KBM-7 (cell line): ENCODE results near the gene CR2.
"Not testable (repeated sequence)": the region's sequence is repeated elsewhere in the genome, so short reads cannot be mapped to it uniquely, and the experiment has no call there.

ENCODE experiments used
- DNase-seq: peaks from one replicate; pipeline ENCODE4 v3.0.0-alpha.2; 2015
- in situ Hi-C: fragments of 300-500 bp; cut with MboI; formaldehyde crosslinking; loops from 2 replicates; pipeline ENCODE4 v1.14.3; 2020; ENCODE audit warnings: low sequenced_read_pairs, low pct_unique_long_range_greater_than_20kb, mixed read lengths

Gene CR2

GRCh38 chr1:207436746-207437145 is 17.4 kb upstream of the CR2 start:
- DNase-seq, in situ Hi-C loops: not testable (repeated sequence)

- DNase-seq: no peak
- in situ Hi-C loops: no loop called here
Measured at GRCh38 chr1:207440626-207441025, 13.5 kb upstream of the CR2 start.

GRCh38 chr1:207444514-207445217 is 9.5 kb upstream of the CR2 start:
- in situ Hi-C loops: no loop called here
- DNase-seq: no peak

- in situ Hi-C loops: no loop called here
- no peak for DNase-seq
Measured at GRCh38 chr1:207453710-207454045, 450 bp upstream of the CR2 start.

- DNase-seq: no peak
- in situ Hi-C loops: no loop called here
Measured at GRCh38 chr1:207455183-207455754, 1.1 kb downstream of the CR2 start.

GRCh38 chr1:207458414-207458813 is 4.3 kb downstream of the CR2 start:
- in situ Hi-C loops: no loop called here

GRCh38 chr1:207459008-207459407 is 4.9 kb downstream of the CR2 start:
- in situ Hi-C loops: no loop called here

More at GRCh38 chr1:207458414-207458813, 4.3 kb downstream of the CR2 start:
- DNase-seq: no peak

GRCh38 chr1:207461649-207462048 is 7.5 kb downstream of the CR2 start:
- no peak for DNase-seq
- in situ Hi-C loops: no loop called here

More at GRCh38 chr1:207459008-207459407, 4.9 kb downstream of the CR2 start:
- no peak for DNase-seq

GRCh38 chr1:207462535-207462934 is 8.4 kb downstream of the CR2 start:
- in situ Hi-C loops: no loop called here

GRCh38 chr1:207463021-207463420 is 8.9 kb downstream of the CR2 start:
- no peak for DNase-seq
- in situ Hi-C loops: no loop called here

More at GRCh38 chr1:207462535-207462934, 8.4 kb downstream of the CR2 start:
- DNase-seq: no peak

- in situ Hi-C loops: no loop called here
- DNase-seq: no peak
Measured at GRCh38 chr1:207463571-207463970, 9.4 kb downstream of the CR2 start.

GRCh38 chr1:207470927-207471326 is 16.8 kb downstream of the CR2 start:
- in situ Hi-C loops: no loop called here
- no peak for DNase-seq

GRCh38 chr1:207474210-207474609 is 20.1 kb downstream of the CR2 start:
- in situ Hi-C loops: no loop called here
- DNase-seq: no peak

GRCh38 chr1:207486198-207486597 is 32.1 kb downstream of the CR2 start:
- in situ Hi-C loops: no loop called here
- no peak for DNase-seq

GRCh38 chr1:207487636-207488035 is 33.5 kb downstream of the CR2 start:
- DNase-seq: no peak
- in situ Hi-C loops: no loop called here

- in situ Hi-C loops: no loop called here
- no peak for DNase-seq
Measured at GRCh38 chr1:207493212-207493611, 39.1 kb downstream of the CR2 start.

GRCh38 chr1:207494171-207494570 is 40.0 kb downstream of the CR2 start:
- in situ Hi-C loops: no loop called here
- DNase-seq: no peak

GRCh38 chr1:207495281-207495680 is 41.2 kb downstream of the CR2 start:
- in situ Hi-C loops: not testable (repeated sequence)
- DNase-seq: peak; percentile 64

GRCh38 chr1:207495801-207496792 is 42.0 kb downstream of the CR2 start, which contains the start of gene CR1:
TSS of gene CR1 (plus strand) at chr1:207496157. CDS start at chr1:207496268, 111 bp downstream.
- in situ Hi-C loops: no loop called here
- peak; percentile 47 for DNase-seq

- DNase-seq: no peak
Measured at GRCh38 chr1:207497941-207498340, 43.8 kb downstream of the CR2 start.

More at GRCh38 chr1:207497941-207498340, 43.8 kb downstream of the CR2 start:
- in situ Hi-C loops: no loop called here
